Measurements from ENCODE around the gene ATG2B.
A peak's percentile ranks its signal among the peaks of the same experiment; 100 is the strongest.

Gene ATG2B

GRCh38 chr14:96268431-96269358, 94.4 kb downstream of the ATG2B start:
- DNase-seq: no peak

GRCh38 chr14:96267916-96268315, 95.2 kb downstream of the ATG2B start:
- no peak for DNase-seq

- no peak for DNase-seq
Measured at GRCh38 chr14:96267336-96267735, 95.8 kb downstream of the ATG2B start.

- no peak for DNase-seq
Measured at GRCh38 chr14:96265383-96266095, 97.6 kb downstream of the ATG2B start.

- DNase-seq: no peak
Measured at GRCh38 chr14:96264853-96265252, 98.3 kb downstream of the ATG2B start.

- DNase-seq: no peak
Measured at GRCh38 chr14:96264200-96264553, 99.0 kb downstream of the ATG2B start.

GRCh38 chr14:96263347-96264199, 99.6 kb downstream of the ATG2B start:
- DNase-seq: peak in 1 of 2 experiments; percentile 42

GRCh38 chr14:96261772-96262655, 101.1 kb downstream of the ATG2B start:
- no peak for DNase-seq

- DNase-seq: no peak
Measured at GRCh38 chr14:96261053-96261452, 102.1 kb downstream of the ATG2B start.

- no peak for DNase-seq
Measured at GRCh38 chr14:96260341-96260821, 102.8 kb downstream of the ATG2B start.

- no peak for DNase-seq
Measured at GRCh38 chr14:96257900-96258299, 105.2 kb downstream of the ATG2B start.

- DNase-seq: no peak
Measured at GRCh38 chr14:96257056-96257455, 106.1 kb downstream of the ATG2B start.

GRCh38 chr14:96256407-96256806, 106.7 kb downstream of the ATG2B start:
- no peak for DNase-seq

- no peak for DNase-seq
Measured at GRCh38 chr14:96255501-96256366, 107.4 kb downstream of the ATG2B start, which contains the start of gene BDKRB1. Gene BDKRB1 (plus strand): TSS chr14:96256210. CDS start chr14:96263683, 7,473 bp downstream.

- DNase-seq: no peak
Measured at GRCh38 chr14:96254687-96255086, 108.5 kb downstream of the ATG2B start.

GRCh38 chr14:96252999-96253539, 110.1 kb downstream of the ATG2B start:
- no peak for DNase-seq

GRCh38 chr14:96252323-96252998, 110.7 kb downstream of the ATG2B start:
- no peak for DNase-seq

- no peak for DNase-seq
Measured at GRCh38 chr14:96251656-96252155, 111.4 kb downstream of the ATG2B start.

GRCh38 chr14:96250485-96250884, 112.7 kb downstream of the ATG2B start:
- DNase-seq: no peak

- DNase-seq: no peak
Measured at GRCh38 chr14:96249029-96249428, 114.1 kb downstream of the ATG2B start.

Data from cerebellar nuclear complex (tissue), 1 donor.